GM21737 (cell line): ENCODE data around the gene IQSEC1.
A peak's percentile ranks its signal among the peaks of the same experiment; 100 is the strongest.

Source experiments
- ATAC-seq: cut with Tn5 transposase; IDR thresholded peaks from one replicate; pipeline ENCODE4 v1.9.1; 2021; ENCODE audit warnings: mild to moderate bottlenecking, moderate library complexity; ENCODE audit not compliant: unreplicated experiment

The IQSEC1 gene

DNA sequence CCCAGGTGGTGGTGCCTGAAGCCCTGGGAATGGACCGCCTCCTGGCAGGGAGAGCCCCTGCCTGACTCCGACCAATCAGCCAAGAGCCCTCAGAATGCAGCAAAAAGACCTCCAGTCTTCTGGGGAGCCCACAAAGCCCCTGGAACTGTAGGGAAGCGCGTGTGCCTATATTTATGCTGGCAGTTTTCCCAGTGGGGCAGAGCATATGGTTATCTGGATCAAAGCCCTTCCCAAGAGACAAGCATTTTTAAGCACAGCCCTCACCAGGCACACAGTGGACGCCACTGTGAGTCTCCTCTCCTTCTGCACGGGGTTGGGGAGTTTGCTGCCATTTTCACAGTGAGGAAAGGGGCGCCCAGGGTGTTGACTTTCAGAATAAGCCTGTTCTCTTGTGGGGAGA lies 150.9 kb downstream of the IQSEC1 start:
- ATAC-seq: no peak

DNA sequence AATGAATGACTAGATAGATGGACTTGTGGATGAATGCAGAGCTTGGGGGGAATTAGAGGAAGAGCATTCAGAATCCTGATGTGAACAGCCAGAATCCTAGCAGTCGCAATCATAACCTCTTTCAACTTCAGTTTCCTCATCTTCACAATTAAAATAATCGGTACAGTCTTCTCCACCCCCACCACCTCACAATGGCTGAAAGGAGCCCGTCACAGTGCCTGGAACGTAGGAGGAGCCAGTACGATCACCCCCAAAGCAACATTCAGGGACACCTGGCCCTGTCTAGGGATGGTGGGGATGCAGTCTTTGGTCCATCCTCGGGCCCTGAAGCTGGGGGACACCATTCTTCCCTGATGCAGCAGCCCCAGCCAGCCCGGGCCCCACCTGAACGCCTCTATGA lies 151.5 kb downstream of the IQSEC1 start:
- no peak for ATAC-seq

DNA sequence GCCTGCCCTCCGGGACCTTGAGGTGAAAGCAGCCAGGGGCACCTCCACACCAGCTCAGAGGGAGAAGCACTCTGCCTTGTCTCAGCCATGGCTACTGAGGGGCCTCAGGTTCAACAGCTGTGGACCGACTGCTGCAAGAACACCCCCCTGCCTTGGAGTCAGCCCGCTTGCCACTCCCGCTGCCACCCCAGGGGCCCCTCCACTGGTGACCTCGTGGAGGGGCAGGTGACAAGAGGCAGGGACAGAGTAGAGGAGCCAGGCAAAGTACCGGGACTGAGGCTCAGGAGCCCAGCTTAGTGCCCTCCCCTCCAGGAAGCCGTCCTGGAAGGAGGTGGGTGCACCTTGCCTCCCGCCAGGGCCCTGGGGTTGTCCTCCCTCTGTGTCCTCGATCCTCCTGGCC lies 152.3 kb downstream of the IQSEC1 start:
- no peak for ATAC-seq

DNA sequence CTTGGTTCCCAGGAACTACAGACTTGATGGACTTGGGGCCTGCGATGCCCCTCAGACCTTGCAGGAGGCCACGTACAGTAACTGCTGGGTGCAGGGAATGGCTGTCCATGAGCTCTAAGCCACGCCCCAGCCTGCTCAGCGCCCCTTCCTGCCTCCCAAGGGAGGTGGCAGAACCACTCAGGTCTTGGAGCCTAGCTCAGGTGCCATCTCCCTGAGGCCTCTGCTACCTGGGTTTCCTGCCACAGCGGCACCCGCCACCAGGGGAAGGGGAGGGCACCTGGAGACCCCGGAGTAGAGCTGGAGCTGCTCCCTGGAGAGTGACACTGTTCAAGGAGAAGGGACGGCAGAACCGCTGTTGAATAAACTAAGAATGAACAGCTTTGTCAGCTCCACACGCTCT lies 154.0 kb downstream of the IQSEC1 start:
- ATAC-seq: no peak

DNA sequence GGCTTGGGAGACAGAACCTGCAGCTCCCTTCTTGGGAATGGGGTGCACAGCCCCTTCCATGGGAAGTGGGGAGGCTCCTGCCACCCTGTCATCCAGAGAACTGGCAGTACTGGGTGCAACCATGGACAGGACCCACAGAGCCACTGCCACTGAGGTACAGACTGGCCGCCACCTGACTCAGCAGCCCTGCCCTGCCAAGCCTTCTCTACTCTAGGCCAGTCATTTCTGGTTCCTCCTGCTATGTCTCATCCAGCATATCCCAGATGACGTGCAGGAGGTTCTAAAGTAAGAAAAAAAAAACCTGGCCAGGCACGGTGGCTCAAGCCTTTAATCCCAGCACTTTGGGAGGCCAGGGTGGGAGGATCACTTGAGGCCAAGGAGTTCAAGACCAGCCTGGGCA lies 155.0 kb downstream of the IQSEC1 start:
- no peak for ATAC-seq

DNA sequence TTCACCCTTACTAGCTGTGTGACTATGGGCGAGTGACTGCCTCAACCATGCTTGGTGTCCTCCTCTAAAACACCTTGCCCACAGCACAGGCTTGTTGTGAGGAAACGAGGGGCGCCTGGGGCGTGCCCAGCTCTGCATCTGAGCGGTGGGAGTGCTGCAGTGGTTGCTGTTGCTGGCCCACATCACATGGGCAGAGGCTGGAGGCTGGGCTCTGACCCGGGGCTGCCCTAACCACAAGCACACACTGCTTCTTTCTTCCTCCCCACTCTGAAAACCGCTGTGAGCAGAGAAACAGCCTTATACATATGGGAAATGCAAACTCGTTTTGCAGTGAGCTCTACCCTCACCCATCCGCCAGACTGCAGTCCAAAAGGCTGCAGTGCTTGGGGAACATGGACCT lies 157.1 kb downstream of the IQSEC1 start:
- peak; percentile 65 for ATAC-seq

DNA sequence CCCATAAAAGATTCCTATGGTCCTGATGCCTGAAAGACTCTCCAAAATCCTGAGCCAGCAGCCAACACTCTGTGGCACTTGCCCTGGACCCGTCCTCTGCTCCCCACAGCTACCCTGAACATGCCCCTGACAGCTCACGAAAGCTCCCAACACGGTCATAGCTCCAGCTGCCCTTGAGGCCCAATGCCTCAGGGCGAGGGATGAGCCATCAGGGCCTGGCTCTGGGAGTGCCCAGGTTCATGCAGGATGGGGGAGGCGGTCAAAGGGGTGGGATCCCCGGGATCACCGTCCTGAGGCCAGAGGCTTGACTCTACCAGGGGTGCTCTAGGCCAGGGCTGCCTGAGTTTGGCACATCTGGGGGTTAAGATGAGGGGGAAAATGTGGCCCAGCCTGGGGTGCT lies 159.1 kb downstream of the IQSEC1 start:
- no peak for ATAC-seq

DNA sequence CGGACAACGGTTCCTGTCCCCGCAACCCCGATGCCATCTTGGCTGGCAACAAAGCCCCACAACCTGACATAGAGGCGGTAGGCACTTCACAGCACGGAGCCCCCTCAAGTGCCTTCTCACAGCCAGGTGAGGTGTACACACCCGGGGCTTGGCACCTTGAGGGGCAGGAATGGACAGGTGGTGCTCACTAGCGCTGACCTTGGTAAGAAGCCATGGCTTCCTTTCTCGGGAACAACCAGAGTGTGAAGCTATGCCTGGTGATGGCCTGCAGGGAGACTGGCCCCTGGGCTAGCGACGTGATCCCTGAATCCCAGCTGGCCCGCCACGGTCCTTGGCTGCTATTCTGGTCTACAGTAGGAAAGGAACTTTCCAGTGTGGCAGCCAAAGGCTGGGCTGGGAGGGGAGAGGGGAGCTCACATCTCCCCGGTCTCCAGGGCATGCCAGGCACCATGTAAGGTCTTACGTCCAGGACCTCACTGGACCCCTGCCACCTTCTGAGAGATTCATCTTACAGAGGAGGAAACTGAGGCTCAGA lies 161.3 kb downstream of the IQSEC1 start:
- no peak for ATAC-seq

DNA sequence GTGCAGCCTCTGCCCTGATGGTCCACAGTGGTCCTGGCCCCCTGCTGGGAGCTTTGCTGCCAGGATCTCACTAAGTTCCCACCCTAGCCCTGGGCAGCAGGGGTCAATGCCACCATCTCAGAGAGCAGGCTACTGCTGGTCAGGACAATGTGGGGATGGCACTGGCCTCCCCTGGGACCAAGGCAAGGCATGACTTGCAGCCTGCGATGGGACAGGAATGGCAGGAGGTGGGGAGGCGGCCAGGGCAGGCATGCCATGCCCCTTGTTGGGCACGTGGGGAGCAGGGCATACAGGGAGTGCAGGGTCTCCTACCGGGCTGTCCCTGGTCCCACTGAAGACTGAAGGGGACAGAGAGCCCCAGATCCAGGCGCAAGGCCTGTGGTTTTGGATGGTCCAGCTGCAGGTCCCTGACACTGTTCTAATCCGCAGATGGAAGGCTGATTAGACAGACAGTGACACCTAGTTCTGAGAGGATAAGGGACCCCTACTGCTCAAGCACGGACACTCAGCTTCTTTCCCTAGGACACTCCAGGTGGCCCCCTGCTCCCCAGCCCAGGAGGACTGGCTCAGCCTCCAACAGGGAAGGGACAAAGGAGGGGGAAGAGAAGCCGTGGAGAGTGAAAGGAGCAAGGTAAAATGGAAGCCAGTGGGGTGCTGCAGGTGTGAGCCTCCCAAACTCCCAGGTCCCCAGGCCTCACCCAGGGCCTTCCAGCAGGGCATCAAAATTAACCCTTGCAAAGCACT lies 162.7 kb downstream of the IQSEC1 start:
- ATAC-seq: no peak

DNA sequence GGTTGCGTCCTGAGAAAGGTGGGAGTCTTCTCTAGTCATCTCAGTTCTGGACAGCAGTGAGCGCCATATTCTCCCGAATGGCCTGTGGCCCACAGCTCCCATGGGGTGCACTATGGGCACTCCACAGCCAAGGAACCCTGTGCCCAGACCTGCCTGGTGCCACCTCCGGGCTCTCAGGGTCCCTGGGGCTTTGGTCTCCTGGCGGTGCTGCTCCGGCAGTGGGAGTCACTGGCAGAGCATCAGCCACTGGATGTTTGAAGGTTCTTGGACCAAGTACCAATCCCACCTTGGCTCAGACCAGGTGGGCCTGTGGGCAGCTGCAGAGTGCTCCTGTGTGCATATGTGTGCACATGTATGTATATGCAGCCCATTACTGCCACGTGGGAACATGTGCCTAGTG lies 163.5 kb downstream of the IQSEC1 start:
- ATAC-seq: no peak

DNA sequence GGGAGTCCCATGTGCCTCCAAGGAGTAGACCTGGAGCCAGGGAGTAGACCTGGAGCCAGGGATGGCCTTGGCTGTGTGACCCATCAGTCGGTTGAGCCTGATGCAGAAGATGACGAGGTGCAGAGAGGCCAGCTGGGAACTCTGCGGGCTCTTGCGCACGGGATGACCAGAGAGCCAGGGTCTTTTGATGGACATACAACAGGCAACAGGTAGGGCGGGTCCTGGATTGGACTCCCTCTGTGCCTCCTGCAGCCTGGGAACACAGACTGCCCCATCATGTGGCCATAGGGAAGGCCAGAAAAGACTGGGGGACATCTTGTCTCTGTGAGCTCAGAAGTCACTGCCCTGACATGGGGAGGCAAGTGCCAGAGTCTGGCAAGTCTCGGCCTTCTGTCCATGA lies 164.4 kb downstream of the IQSEC1 start:
- ATAC-seq: no peak

DNA sequence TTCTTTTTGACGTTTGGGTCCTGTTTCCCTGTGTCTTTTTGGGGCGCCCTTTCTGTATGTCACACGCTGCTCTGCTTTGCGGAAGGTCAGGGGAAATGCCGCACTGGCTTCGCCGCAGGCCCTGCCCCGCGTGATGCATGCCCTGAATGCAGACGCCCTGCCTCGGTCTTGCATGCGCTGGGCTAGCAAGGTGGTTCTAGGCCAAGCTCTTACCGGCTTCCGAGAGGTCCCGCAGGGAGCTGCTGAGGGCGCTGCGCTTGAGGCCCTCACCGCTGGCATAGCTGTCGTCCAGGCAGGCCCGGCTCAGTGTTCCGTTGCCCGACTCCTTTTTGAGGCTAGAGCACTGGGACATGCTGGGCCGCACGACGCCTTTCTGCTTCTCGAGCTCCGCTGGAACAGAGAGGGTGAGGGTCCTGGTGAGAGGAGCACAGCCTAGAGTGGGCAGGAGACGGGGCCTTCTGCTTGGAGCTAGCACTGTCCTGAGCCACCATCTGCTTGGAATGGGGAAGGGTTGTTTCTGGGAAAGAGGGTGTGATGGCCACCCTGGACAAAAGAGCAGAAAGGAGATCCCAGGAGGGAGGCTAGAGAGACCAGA lies 165.0 kb downstream of the IQSEC1 start:
- ATAC-seq: no peak

DNA sequence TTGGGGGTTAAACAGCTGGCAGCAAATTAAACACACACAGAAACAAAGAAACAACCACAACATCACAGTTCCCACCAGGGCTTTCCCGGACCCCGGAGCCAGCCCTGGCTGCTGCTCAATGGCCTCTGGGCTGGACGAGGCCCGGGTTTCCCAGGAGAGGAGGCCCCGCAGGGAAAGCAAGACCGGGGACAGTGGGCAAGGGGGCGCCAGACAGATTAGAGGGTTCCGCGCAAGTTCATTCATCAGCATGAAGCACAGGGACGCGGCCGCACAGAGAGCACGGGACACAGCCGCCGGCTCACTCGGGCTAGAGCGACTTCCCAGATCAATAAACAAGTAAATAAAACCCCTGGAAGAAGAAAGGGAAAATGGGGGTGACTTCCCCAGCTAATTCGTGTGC lies 165.5 kb downstream of the IQSEC1 start:
- ATAC-seq: no peak

DNA sequence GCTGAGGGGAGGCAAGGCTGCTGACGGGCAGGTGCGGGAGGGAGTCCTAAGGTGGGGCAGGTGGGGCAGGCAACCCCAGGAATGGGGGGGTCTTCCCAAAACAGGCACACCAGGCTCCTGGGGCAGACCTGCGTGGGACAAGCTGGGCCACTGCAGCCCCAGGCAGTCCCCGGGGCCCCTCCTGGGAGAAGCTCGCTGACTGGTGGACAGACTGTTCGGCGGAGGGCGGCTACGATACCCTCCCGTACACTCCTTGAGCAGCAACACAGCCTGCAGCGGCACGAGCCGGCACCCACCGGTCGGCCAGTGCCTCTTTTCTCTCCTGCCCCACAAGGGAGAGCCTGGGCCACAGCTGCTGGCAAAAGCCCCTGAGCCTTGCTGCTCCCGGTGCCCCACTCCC lies 165.9 kb downstream of the IQSEC1 start:
- no peak for ATAC-seq

DNA sequence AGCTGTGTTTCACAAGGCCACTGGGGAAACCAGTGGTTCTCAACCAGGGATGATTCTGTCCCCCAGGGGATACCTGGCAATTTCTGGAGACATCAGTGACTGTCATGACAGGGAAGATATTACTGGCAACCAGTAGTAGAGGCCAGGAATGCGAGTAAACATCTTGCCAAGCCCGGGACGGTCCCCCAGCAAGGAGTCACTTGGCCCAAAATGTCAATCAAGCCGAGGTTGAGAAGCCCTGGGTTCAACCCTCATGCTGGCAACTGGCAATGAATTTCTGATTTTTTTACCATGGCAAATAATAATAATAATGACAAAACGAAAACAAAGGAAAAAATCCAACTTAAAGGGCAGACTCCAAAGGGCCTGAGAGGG lies 166.3 kb downstream of the IQSEC1 start:
- ATAC-seq: no peak

DNA sequence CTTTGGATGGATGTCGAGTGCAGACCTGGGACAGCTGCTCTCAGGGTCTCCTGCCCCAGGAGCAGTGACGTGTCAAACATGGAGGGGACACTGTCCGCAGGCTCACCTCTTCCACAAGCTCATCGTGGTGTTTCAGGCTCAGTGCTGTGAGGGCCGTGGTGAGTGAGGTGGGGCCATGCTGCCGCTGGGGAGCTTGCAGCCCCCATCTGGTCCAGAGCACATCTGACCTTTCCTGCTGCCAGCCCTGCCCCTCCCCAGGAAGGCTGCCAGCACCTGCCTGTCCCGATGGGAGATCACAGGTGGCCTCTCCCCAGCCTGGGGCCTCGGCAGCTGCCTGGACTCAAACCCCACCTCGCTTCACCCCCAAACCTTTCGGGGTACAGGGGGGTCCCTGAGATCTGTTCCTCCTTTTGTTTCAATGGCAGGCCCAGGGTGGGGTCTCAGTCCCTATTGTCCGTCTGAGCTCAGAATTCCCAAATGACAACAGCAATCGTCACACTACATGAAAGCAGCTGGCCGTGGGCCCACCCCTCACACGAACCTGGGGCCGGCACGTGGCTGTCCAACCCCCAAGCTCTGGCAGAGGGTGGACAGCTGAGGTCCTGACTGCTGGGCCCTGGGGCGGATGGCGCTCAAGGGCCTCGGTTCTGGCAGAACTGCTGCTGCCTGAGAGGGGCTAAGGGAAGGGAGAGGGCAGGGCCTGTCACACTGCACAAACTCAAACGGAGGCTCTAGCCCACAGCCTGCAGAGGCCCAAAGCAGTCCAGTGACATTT lies 166.9 kb downstream of the IQSEC1 start:
- ATAC-seq: no peak

DNA sequence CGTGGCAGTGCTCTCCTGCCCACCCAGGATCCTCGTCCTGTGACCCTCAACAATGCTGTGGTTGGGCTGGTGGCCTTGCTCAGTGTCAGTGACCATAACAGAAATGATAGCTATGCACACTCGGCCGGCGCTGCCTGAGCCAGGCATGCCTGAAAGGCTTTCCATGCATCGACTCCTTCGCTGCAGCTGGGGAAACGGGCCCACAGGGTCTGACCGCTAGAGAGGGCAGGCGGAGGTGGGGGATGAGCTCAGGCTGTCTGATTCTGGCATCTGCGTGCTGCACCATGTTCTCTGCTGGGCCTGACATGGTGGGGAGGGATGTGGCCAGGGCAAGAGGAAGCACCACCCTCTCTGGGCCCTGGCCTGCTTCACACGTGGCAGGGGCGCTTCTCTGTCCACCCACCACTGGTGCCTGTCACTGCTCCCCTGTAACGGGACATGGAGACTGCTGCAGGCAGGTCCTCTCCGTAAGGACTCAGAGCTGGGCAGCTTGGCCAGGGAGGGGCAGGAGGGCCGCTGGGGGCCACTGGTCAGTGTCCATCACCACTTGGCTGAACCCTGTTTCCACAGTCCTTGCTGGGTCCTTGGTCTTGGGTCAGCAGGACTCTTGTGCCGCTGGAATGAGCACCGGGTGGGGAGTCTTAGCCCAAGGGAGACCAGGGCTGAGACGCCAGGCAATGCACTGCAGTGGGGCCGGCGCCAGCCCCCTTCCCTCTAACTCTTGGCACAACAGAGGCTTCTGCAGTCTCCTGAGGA lies 167.7 kb downstream of the IQSEC1 start:
- ATAC-seq: no peak

DNA sequence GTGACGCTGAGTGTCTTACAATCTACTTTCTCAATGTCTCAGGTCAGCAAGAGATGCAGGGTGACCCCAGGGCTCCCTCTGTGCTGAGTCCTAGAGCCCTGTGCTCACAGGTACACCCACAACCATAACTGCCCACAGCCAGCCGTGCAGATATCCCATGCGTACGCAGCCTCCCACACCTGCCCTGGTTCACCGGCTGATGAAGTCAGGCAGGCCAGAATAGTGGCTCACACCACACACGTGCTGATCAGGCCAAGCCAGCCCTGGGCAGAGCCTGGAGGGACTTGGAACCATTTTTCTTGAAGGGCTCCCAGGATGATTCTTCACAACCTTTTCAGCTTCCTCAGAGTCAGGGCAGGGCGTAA lies 168.3 kb downstream of the IQSEC1 start:
- ATAC-seq: no peak

DNA sequence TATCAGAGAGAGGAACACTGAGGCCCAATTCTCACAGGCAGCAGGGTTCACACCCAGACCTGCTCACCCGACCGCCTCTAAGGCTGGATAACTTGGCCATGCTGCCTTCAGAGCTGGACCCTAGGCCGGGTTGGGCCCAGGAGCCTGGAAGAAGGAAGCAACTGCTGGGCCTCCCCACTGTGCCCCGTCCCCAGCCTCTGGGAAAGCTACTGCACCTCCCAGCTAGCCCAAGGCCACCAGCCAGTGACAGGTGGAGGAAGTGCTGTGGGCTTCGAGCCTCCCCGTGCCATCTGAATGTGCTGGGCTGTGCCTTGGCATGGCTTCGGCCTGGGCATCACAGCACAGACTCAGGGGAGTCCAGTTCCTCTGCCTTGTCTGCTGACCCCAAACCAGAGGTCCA lies 169.3 kb downstream of the IQSEC1 start:
- ATAC-seq: no peak

DNA sequence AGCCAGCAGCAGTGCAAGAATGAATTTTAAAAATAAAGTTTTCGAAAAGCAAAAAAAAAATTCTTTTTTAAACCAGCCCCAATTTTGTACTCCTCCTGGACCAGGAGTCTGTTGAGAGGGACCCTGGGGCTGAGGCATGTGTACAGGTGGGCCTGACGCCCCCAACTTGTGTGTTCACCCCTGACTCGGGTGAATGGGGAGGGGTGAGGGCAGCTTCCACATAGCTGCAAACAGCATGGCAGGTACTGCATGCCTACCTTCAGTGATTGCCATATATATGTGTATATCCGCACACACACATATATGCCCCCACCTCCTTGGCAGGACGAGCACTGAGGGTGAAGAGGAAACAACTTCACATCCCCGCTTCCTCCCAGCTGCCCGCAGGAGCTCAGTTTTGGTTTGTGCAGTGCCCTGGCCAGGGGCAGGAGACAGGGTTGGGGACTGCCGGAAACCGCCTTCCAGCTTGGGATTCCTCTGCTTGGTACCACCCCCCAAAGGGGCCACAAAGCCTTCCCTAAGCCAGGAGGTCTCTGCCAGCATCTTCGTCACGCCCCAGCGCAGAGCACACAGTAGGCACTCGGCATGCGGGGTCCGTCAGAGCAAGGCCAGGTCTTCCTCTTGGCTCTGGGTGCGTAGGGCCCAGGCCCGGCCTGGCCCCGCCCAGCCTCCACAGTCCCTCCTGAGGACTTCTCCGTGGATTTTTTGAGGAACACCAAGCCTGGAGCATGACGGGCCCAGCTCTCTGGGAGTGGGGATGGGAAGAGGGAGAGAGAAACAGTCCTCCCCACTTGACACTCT lies 170.0 kb downstream of the IQSEC1 start:
- ATAC-seq: no peak
